Choroid plexus epithelial cell (primary cell): Measurements from ENCODE around the gene MAN1A1.

Experiments
- DNase-seq: peaks from one replicate; pipeline ENCODE4 v3.0.0-alpha.2; 2010; ENCODE audit warnings: low read depth
- H3K4me3 ChIP-seq: 2 replicates; pipeline ENCODE4 v1.5.1; 2011; ENCODE audit warnings: low read depth, mild to moderate bottlenecking, control low read depth, low read length, moderate library complexity
- CTCF ChIP-seq: conservative IDR thresholded peaks from 2 replicates; pipeline ENCODE4 v1.5.1; 2011; ENCODE audit warnings: low read depth, mild to moderate bottlenecking, control low read depth, inconsistent platforms, low read length, moderate library complexity

The MAN1A1 gene

GRCh38 chr6:119148825-119149525, 200.6 kb downstream of the MAN1A1 start:
- DNase-seq: no peak
- TF ChIP-seq CTCF: no peak
- H3K4me3 ChIP-seq: no peak overlapping the region

- H3K4me3 ChIP-seq: no peak overlapping the region
- DNase-seq: peak; percentile 91
- peak; percentile 72 for TF ChIP-seq CTCF
These were observed 201.3 kb downstream of the MAN1A1 start for GRCh38 chr6:119148098-119148824.

GRCh38 chr6:119147101-119148053, 202.2 kb downstream of the MAN1A1 start:
- DNase-seq: peak; percentile 97
- TF ChIP-seq CTCF: no peak
- H3K4me3 ChIP-seq: no peak overlapping the region

- no peak overlapping the region for H3K4me3 ChIP-seq
- no peak for TF ChIP-seq CTCF
- no peak for DNase-seq
These were observed 204.4 kb downstream of the MAN1A1 start for GRCh38 chr6:119145111-119145510.

- TF ChIP-seq CTCF: no peak
- DNase-seq: no peak
- no peak overlapping the region for H3K4me3 ChIP-seq
These were observed 206.9 kb downstream of the MAN1A1 start for GRCh38 chr6:119142637-119143036.

- no peak overlapping the region for H3K4me3 ChIP-seq
- no peak for TF ChIP-seq CTCF
- no peak for DNase-seq
These were observed 207.5 kb downstream of the MAN1A1 start for GRCh38 chr6:119142041-119142440.
